NB4 (cell line): ENCODE data around the gene RETREG1.

Experiments used
- DNase-seq: peaks from one replicate; pipeline ENCODE4 v3.0.0; 2010; ENCODE audit warnings: low read depth
- H3K4me3 ChIP-seq: one replicate; pipeline ENCODE4 v1.5.1; 2011; ENCODE audit warnings: mild to moderate bottlenecking, low read depth, low read length, moderate library complexity
- CTCF ChIP-seq: IDR thresholded peaks from one replicate; pipeline ENCODE4 v1.5.1; 2012; ENCODE audit warnings: low read depth, low read length
- MYC ChIP-seq: IDR thresholded peaks from 2 replicates; pipeline ENCODE4 v1.6.1; 2011; ENCODE audit warnings: low read depth, low read length
- POLR2A ChIP-seq: IDR thresholded peaks from 2 replicates; pipeline ENCODE4 v1.6.1; 2011; ENCODE audit warnings: mild to moderate bottlenecking; ENCODE audit not compliant: insufficient read length; ENCODE audit errors: extremely low read depth
- TF ChIP-seq, protein P1 (sequence below): IDR thresholded peaks from 2 replicates; pipeline ENCODE4 v1.6.1; 2011; ENCODE audit warnings: low read depth, low read length

The RETREG1 gene

DNA sequence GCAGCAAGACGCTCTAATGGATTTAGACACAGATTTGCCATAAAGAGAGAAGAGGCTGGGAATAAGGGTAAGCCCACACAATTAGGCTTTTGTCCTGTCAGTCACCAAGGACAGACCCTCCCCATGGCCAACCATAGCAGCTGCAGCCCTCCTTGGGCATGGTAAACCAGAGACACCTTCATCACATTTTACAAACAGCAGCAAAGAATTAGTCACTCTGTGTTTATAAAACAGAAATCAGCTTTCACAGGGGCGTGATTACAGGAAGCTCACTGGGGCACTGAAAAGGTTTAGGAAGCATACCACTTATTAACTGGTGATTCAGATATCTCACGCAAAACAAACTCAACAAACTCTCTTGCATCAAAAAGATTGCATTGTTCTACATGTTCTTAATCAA lies 113.9 kb downstream of the RETREG1 start:
- no peak overlapping the region for H3K4me3 ChIP-seq
- no peak for DNase-seq
- TF ChIP-seq, protein P1, sequence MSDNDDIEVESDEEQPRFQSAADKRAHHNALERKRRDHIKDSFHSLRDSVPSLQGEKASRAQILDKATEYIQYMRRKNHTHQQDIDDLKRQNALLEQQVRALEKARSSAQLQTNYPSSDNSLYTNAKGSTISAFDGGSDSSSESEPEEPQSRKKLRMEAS: no peak
- TF ChIP-seq MYC: no peak
- no peak for TF ChIP-seq POLR2A
- no peak for TF ChIP-seq CTCF

DNA sequence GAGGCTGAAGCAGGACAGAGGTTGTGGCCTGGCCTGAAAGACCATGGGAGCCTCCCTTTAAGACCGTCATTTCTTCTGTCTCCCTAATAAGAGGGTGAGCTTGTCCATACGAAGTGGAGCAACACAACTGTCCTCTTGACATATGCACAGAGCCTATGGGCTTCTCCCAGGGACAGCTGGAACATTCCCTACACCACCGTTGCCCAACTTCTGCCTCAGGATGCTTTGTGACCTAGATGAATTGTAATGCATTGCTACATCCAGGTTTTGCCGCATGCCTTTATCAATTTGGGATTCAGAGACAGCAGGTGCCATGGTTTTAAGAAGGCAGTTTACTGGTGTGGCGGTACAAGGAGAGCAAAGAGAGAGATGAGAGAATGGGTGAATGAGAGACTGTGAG lies 116.8 kb downstream of the RETREG1 start:
- H3K4me3 ChIP-seq: no peak overlapping the region
- TF ChIP-seq CTCF (no peak), MYC (no peak)
- TF ChIP-seq, protein P1: no peak
- DNase-seq: no peak

DNA sequence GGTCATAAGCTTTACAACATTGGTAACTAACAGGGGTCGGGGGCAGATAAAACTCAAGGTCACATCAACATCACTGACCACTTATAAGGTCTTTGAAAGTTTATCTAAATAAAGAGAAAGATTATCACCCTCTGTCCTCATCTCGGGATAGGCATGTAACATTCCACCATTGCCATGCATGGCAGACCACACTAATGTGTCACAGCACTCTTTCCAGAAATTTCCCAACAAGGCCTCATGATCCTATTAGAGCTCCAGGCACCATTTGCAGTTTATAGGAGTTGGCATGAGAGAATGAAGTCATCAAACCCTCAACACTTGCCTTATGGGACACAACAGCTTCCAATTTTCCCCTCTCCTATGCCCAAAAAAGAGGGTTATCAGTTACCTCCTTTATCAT lies 119.3 kb downstream of the RETREG1 start:
- no peak overlapping the region for H3K4me3 ChIP-seq
- no peak for DNase-seq
- TF ChIP-seq POLR2A (no peak), CTCF (no peak), MYC (no peak)
- TF ChIP-seq, protein P1: no peak

GRCh38 chr5:16493261-16493660 lies 123.5 kb downstream of the RETREG1 start:
- TF ChIP-seq MYC (no peak), POLR2A (no peak)
- TF ChIP-seq, protein P1: no peak
- no peak overlapping the region for H3K4me3 ChIP-seq
- DNase-seq: no peak

- DNase-seq: no peak
- no peak overlapping the region for H3K4me3 ChIP-seq
- TF ChIP-seq, protein P1: no peak
- TF ChIP-seq POLR2A (no peak), CTCF (no peak), MYC (no peak)
Measured at GRCh38 chr5:16492398-16493140, 124.2 kb downstream of the RETREG1 start.

DNA sequence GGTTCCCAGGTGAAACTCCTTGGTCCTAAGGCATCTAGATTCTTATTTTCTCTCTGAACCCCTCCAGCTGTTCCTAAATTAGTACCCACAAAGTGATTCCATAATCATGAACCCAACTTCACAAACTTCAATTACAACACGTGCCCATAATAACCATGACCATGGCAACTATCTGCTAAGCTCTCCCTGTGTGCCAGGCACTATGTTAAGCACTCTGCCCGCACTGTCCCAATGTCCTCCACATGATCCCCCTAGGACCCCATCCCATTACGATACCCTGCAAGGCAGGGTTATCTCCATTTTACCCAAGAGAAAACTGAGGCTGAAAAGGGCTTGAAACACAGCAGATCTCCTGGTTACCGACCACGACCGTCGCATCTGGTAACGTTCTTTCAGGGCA lies 125.9 kb downstream of the RETREG1 start:
- TF ChIP-seq CTCF: no peak
- no peak for TF ChIP-seq MYC
- TF ChIP-seq, protein P1: no peak
- no peak for TF ChIP-seq POLR2A
- no peak for DNase-seq
- H3K4me3 ChIP-seq: no peak overlapping the region
